K562 (cell line): ENCODE measurements around the gene LASP1. TPM values are rescaled to one million over a fixed set of nuclear protein-coding genes. Genes with fewer than 3 reads are reported as not detected.

Experiments used
- CCNT2 ChIP-seq: IDR thresholded peaks from 2 replicates; pipeline ENCODE4 v1.6.1; 2011; ENCODE audit warnings: borderline replicate concordance, low read depth, mild to moderate bottlenecking, moderate library complexity, mixed read lengths, low read length; ENCODE audit not compliant: insufficient read length; ENCODE audit errors: extremely low read depth
- DLX4 ChIP-seq: fragments of 250-450 bp; sonication (Bioruptor Pico); IDR thresholded peaks from 2 replicates; pipeline ENCODE4 v1.6.1; 2021; ENCODE audit warnings: mild to moderate bottlenecking
- HOXB6 ChIP-seq: fragments of 250-450 bp; sonication (Bioruptor Pico); IDR thresholded peaks from 2 replicates; pipeline ENCODE4 v1.5.1; 2022; ENCODE audit warnings: mild to moderate bottlenecking, borderline replicate concordance
- KDM5B ChIP-seq: fragments of 200-600 bp; sonication (generic); IDR thresholded peaks from 2 replicates; pipeline ENCODE4 v1.6.1; 2012; ENCODE audit warnings: low read depth, mild to moderate bottlenecking, moderate library complexity, low read length, control low read depth, inconsistent platforms; ENCODE audit not compliant: insufficient replicate concordance
- KLF6 ChIP-seq: fragments of 250-450 bp; sonication (Bioruptor Pico); IDR thresholded peaks from 2 replicates; pipeline ENCODE4 v1.4.0; 2020; ENCODE audit warnings: mild to moderate bottlenecking, moderate library complexity, borderline replicate concordance
- MAFF ChIP-seq: IDR thresholded peaks from 2 replicates; pipeline ENCODE4 v1.6.1; 2012; ENCODE audit warnings: low read length, improper control_type of control experiment
- PHB ChIP-seq: fragments of 250-450 bp; sonication (Bioruptor Pico); IDR thresholded peaks from 2 replicates; pipeline ENCODE4 v1.5.0; 2021
- PML ChIP-seq: IDR thresholded peaks from 2 replicates; pipeline ENCODE4 v1.6.1; 2012; ENCODE audit warnings: low read length, inconsistent platforms
- RBM17 ChIP-seq: fragments of 200-400 bp; formaldehyde crosslinking; IDR thresholded peaks from 2 replicates; pipeline ENCODE4 v1.6.1; 2017; ENCODE audit warnings: low read depth, mild to moderate bottlenecking, low read length, borderline replicate concordance
- RUNX1 ChIP-seq: sonication (generic); IDR thresholded peaks from 2 replicates; pipeline ENCODE4 v1.6.1; 2016; ENCODE audit warnings: antibody characterized with exemption, low read depth
- SIX5 ChIP-seq, 2 experiments: IDR thresholded peaks; 2 replicates each; pipeline ENCODE4 v1.6.1; 2011; ENCODE audit warnings: low read length in 2 of 2, borderline replicate concordance in 1 of 2, low read depth in 1 of 2, mild to moderate bottlenecking in 1 of 2, moderate library complexity in 1 of 2; ENCODE audit not compliant: insufficient read depth in 1 of 2
- THRAP3 ChIP-seq: fragments of 450-650 bp; IDR thresholded peaks from 2 replicates; pipeline ENCODE4 v1.6.1; 2016; ENCODE audit warnings: mild to moderate bottlenecking, inconsistent platforms, borderline replicate concordance
- ZBTB34 ChIP-seq: fragments of 250-450 bp; sonication (Bioruptor Pico); IDR thresholded peaks from 2 replicates; pipeline ENCODE4 v1.8.0; 2021; ENCODE audit warnings: mild to moderate bottlenecking, moderate library complexity
- ZBTB49 ChIP-seq: sonication (generic); formaldehyde crosslinking; IDR thresholded peaks from 2 replicates; pipeline ENCODE4 v1.8.0; 2022; ENCODE audit warnings: missing genetic modification reagents, mild to moderate bottlenecking, borderline replicate concordance
- ZEB2 ChIP-seq: fragments of 450-650 bp; IDR thresholded peaks from 2 replicates; pipeline ENCODE4 v1.6.1; 2016
- ZNF347 ChIP-seq: fragments of 450-650 bp; formaldehyde crosslinking; IDR thresholded peaks from 2 replicates; pipeline ENCODE4 v1.4.0; 2020; ENCODE audit warnings: low read depth, mild to moderate bottlenecking, moderate library complexity
- ZNF57 ChIP-seq: fragments of 450-650 bp; formaldehyde crosslinking; IDR thresholded peaks from 2 replicates; pipeline ENCODE4 v1.4.0; 2020; ENCODE audit warnings: mild to moderate bottlenecking, moderate library complexity
- ZNF764 ChIP-seq: fragments of 250-450 bp; sonication (Bioruptor Pico); IDR thresholded peaks from 2 replicates; pipeline ENCODE4 v1.4.0; 2020; ENCODE audit warnings: low read depth, mild to moderate bottlenecking, moderate library complexity
- polyA plus RNA-seq, 8 experiments: library from polyadenylated mRNA; depleted of rRNA in 4 of 8; stranded (reverse) in 5 of 8; unstranded in 3 of 8; fragments of >200 nt; fragmentation: Nextera tagmentation in 2 of 8; fragmentation: Illumina TruSeq in 1 of 8; extraction: Ambion mirVana in 2 of 8; extraction: Trizol in 1 of 8; gene quantifications; 2 replicates each; pipeline versions ENCODE4 v1.2.1 to v1.2.3, GENCODE V29; 2011 to 2014; ENCODE audit warnings: inconsistent platforms in 1 of 8, missing spikeins in 1 of 8
- total RNA-seq, 7 experiments: library from RNA; depleted of rRNA in 6 of 7; stranded (reverse); fragments of >200 nt in 6 of 7; fragmentation: Illumina TruSeq in 2 of 7; extraction: Trizol in 2 of 7; gene quantifications; 2 replicates each; pipeline versions ENCODE4 v1.2.1 to v1.2.3, GENCODE V29; 2011 to 2021; ENCODE audit warnings: low replicate concordance in 1 of 7
- TF ChIP-seq, protein P1 (sequence below): fragments of 250-450 bp; sonication (Bioruptor Pico); IDR thresholded peaks from 2 replicates; pipeline ENCODE4 v1.8.0; 2022; ENCODE audit warnings: inconsistent platforms, mild to moderate bottlenecking, moderate library complexity, borderline replicate concordance
- TF ChIP-seq, protein P2 (sequence below): sonication (generic); formaldehyde crosslinking; IDR thresholded peaks from 2 replicates; pipeline ENCODE4 v1.8.0; 2022; ENCODE audit warnings: missing genetic modification reagents, mild to moderate bottlenecking, moderate library complexity, borderline replicate concordance

Gene LASP1
- total and polyA plus RNA-seq, 9 of the 15 experiments (the other 6 are each of a cell fraction or from before 2014, with no cell fraction given): 23.0 to 125 (median 55.3) TPM

GRCh38 chr17:38853292-38854219 is 16.3 kb upstream of the LASP1 start, which contains the start of gene RPL23 (continued):
- TF ChIP-seq CCNT2 (no peak), RUNX1 (no peak), PML (peak; percentile 88), MAFF (no peak), ZNF764 (CRISPR knock-in tag) (no peak), ZBTB49 (CRISPR knock-in tag) (no peak), SIX5 (IDR thresholded peaks at IDR 0.05; ENCODE audit: borderline replicate concordance in 1 of 2, insufficient read depth in 1 of 2, low read depth in 1 of 2, low read length in 2 of 2) (no peak; a peak in 2 of 4 replicates), KLF6 (CRISPR knock-in tag) (no peak), KDM5B (peak; percentile 94), ZEB2 (no peak), RBM17 (no peak), THRAP3 (0 out of 2 replicates have a peak, but pooled peaks have one; percentile 22), PHB (CRISPR knock-in tag) (no peak), ZNF347 (CRISPR knock-in tag) (no peak), HOXB6 (CRISPR knock-in tag) (no peak), ZBTB34 (no peak), ZNF57 (CRISPR knock-in tag) (0 out of 2 replicates have a peak, but pooled peaks have one; percentile 59), DLX4 (CRISPR knock-in tag) (no peak)
- TF ChIP-seq, protein P1, sequence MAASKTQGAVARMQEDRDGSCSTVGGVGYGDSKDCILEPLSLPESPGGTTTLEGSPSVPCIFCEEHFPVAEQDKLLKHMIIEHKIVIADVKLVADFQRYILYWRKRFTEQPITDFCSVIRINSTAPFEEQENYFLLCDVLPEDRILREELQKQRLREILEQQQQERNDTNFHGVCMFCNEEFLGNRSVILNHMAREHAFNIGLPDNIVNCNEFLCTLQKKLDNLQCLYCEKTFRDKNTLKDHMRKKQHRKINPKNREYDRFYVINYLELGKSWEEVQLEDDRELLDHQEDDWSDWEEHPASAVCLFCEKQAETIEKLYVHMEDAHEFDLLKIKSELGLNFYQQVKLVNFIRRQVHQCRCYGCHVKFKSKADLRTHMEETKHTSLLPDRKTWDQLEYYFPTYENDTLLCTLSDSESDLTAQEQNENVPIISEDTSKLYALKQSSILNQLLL (CRISPR knock-in tag): no peak
- TF ChIP-seq, protein P2, sequence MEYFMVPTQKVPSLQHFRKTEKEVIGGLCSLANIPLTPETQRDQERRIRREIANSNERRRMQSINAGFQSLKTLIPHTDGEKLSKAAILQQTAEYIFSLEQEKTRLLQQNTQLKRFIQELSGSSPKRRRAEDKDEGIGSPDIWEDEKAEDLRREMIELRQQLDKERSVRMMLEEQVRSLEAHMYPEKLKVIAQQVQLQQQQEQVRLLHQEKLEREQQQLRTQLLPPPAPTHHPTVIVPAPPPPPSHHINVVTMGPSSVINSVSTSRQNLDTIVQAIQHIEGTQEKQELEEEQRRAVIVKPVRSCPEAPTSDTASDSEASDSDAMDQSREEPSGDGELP (CRISPR knock-in tag): peak; percentile 56; the same call in 1 of the 2 replicates
